GM23248 (cell line): ENCODE results near the gene SLC6A16. TPM values are rescaled to one million over a fixed set of nuclear protein-coding genes. Genes with fewer than 3 reads are reported as not detected.

Experiments
- DNase-seq: peaks from one replicate; pipeline ENCODE4 v3.0.0-alpha.2; 2015
- H2AFZ ChIP-seq: fragments of 200-600 bp; sonication (generic); 2 replicates; pipeline ENCODE4 v1.6.1; 2016; ENCODE audit warnings: antibody characterized with exemption
- H3F3A ChIP-seq: fragments of 200-600 bp; sonication (generic); 2 replicates; pipeline ENCODE4 v1.6.1; 2016; ENCODE audit warnings: mild to moderate bottlenecking, antibody characterized with exemption, mixed run types; ENCODE audit not compliant: insufficient read depth
- H3K27ac ChIP-seq: fragments of 200-600 bp; sonication (generic); 2 replicates; pipeline ENCODE4 v1.5.1; 2016; ENCODE audit warnings: mild to moderate bottlenecking
- H3K27me3 ChIP-seq: fragments of 200-600 bp; sonication (generic); replicated peaks from 2 replicates; pipeline ENCODE4 v1.6.1; 2016; ENCODE audit warnings: mild to moderate bottlenecking; ENCODE audit not compliant: insufficient read depth
- H3K36me3 ChIP-seq: fragments of 200-600 bp; sonication (generic); 2 replicates; pipeline ENCODE4 v1.6.1; 2016; ENCODE audit warnings: low read depth, mild to moderate bottlenecking
- H3K4me1 ChIP-seq: fragments of 200-600 bp; sonication (generic); 2 replicates; pipeline ENCODE4 v1.6.1; 2016; ENCODE audit warnings: mild to moderate bottlenecking; ENCODE audit not compliant: insufficient read depth
- H3K4me2 ChIP-seq: fragments of 200-600 bp; sonication (generic); one replicate; pipeline ENCODE4 v1.6.1; 2016; ENCODE audit warnings: mild to moderate bottlenecking; ENCODE audit not compliant: unreplicated experiment
- H3K4me3 ChIP-seq: fragments of 200-600 bp; sonication (generic); 2 replicates; pipeline ENCODE4 v1.5.1; 2016; ENCODE audit warnings: mild to moderate bottlenecking
- H3K79me2 ChIP-seq: fragments of 200-600 bp; sonication (generic); 2 replicates; pipeline ENCODE4 v1.6.1; 2016; ENCODE audit warnings: mild to moderate bottlenecking; ENCODE audit not compliant: insufficient read depth
- H3K9ac ChIP-seq: fragments of 200-600 bp; sonication (generic); 2 replicates; pipeline ENCODE4 v1.6.1; 2016; ENCODE audit warnings: mild to moderate bottlenecking
- H3K9me2 ChIP-seq: fragments of 200-600 bp; sonication (generic); 2 replicates; pipeline ENCODE4 v1.6.1; 2016; ENCODE audit warnings: mixed run types, mild to moderate bottlenecking, moderate library complexity; ENCODE audit not compliant: insufficient read depth
- H3K9me3 ChIP-seq: fragments of 200-600 bp; sonication (generic); one replicate; pipeline ENCODE4 v1.6.1; 2017; ENCODE audit warnings: low read depth
- H4K20me1 ChIP-seq: fragments of 200-600 bp; sonication (generic); 2 replicates; pipeline ENCODE4 v1.6.0; 2016; ENCODE audit not compliant: insufficient read depth
- EZH2 ChIP-seq: fragments of 200-600 bp; sonication (generic); IDR thresholded peaks from 2 replicates; pipeline ENCODE4 v1.6.1; 2018; ENCODE audit warnings: antibody characterized with exemption, mild to moderate bottlenecking; ENCODE audit not compliant: insufficient read depth, poor library complexity, severe bottlenecking
- EZH2phosphoT487 ChIP-seq: fragments of 200-600 bp; sonication (generic); IDR thresholded peaks from 2 replicates; pipeline ENCODE4 v1.6.1; 2018; ENCODE audit warnings: antibody characterized with exemption, moderate library complexity, mild to moderate bottlenecking, low read depth; ENCODE audit not compliant: insufficient read depth
- WGBS, 2 experiments: methylation state at CpG; one replicate each; pipeline ENCODE4 v1.1.6; 2015 to 2017; ENCODE audit warnings: low lambda C conversion rate in 2 of 2, low coverage in 1 of 2; ENCODE audit errors: missing lambda C conversion rate in 2 of 2; 5-methylcytosine and 5-hydroxymethylcytosine counted together
- in situ Hi-C: fragments of 300-500 bp; cut with MboI; formaldehyde crosslinking; loops from 2 replicates; pipeline ENCODE4 v1.15.0; 2020
- polyA plus RNA-seq: library from polyadenylated mRNA; unstranded; fragments of >200 nt; fragmentation: Nextera tagmentation; extraction: Ambion mirVana; gene quantifications from 2 replicates; pipeline ENCODE4 v1.2.1, GENCODE V29; 2016
- total RNA-seq: library from RNA; depleted of rRNA; stranded (reverse); fragments of >200 nt; shearing (Covaris generic); gene quantifications from 2 replicates; pipeline ENCODE4 v1.2.3, GENCODE V29; 2014

The SLC6A16 gene
- total and polyA plus RNA-seq, 2 experiments from 2014 or later = 0.40 TPM; not detected in 1

- in situ Hi-C loops = no loop called here
- no peak overlapping the region for H2AFZ ChIP-seq
- H4K20me1 ChIP-seq = no peaks in the 10 kb centered on the region
- no peak for DNase-seq
- no peak overlapping the region for H3K27ac ChIP-seq
- 0 out of 2 replicates have a peak, but pooled peaks cover 4% of the 10 kb centered on the region for H3K4me1 ChIP-seq
- H3K27me3 ChIP-seq = no peaks in the 10 kb centered on the region
- TF ChIP-seq EZH2 = no peak
- TF ChIP-seq EZH2phosphoT487 = no peak
- 0 out of 2 replicates have a peak, but pooled peaks cover 2% of the 10 kb centered on the region for H3F3A ChIP-seq
- no peak overlapping the region for H3K9ac ChIP-seq
- H3K9me2 ChIP-seq = no peaks in the 10 kb centered on the region
- H3K36me3 ChIP-seq = no peaks in the 10 kb centered on the region
- no peak overlapping the region for H3K4me2 ChIP-seq
- no peaks in the 10 kb centered on the region for H3K9me3 ChIP-seq
- H3K4me3 ChIP-seq = no peak overlapping the region
- no peaks in the 10 kb centered on the region for H3K79me2 ChIP-seq
Measured at GRCh38 chr19:49366110-49366509, 41.1 kb upstream of the SLC6A16 start.

GRCh38 chr19:49364083-49364737, 39.2 kb upstream of the SLC6A16 start:
- H2AFZ ChIP-seq = peak overlapping the region; percentile 78
- no peaks in the 10 kb centered on the region for H4K20me1 ChIP-seq
- no peaks in the 10 kb centered on the region for H3K36me3 ChIP-seq
- H3K79me2 ChIP-seq = no peaks in the 10 kb centered on the region
- H3K9ac ChIP-seq = no peak overlapping the region
- DNase-seq = no peak
- 0 out of 2 replicates have a peak, but pooled peaks cover 2% of the 10 kb centered on the region for H3F3A ChIP-seq
- 0 out of 2 replicates have a peak, but pooled peaks cover 4% of the 10 kb centered on the region for H3K4me1 ChIP-seq
- H3K4me2 ChIP-seq = peak overlapping the region; percentile 58
- no peaks in the 10 kb centered on the region for H3K27me3 ChIP-seq
- H3K9me2 ChIP-seq = no peaks in the 10 kb centered on the region
- H3K4me3 ChIP-seq = peak overlapping the region; percentile 58
- TF ChIP-seq EZH2phosphoT487 (no peak), EZH2 (no peak)
- in situ Hi-C loops = no loop called here
- WGBS, 2 experiments = 80 to 81% methylated on average over 17 to 25 of the region's 27 CpGs
- H3K9me3 ChIP-seq = no peaks in the 10 kb centered on the region
- peak overlapping the region; percentile 15; the same call in 1 of the 2 replicates for H3K27ac ChIP-seq

- 1 to 2% methylated on average over 46 of the region's 46 CpGs for WGBS, 2 experiments
Measured at GRCh38 chr19:49363268-49364082, 38.5 kb upstream of the SLC6A16 start, which contains the start of gene DKKL1. Gene DKKL1 (plus strand): TSS chr19:49363877. CDS start chr19:49363999, 122 bp downstream.

GRCh38 chr19:49362929-49363267, 37.9 kb upstream of the SLC6A16 start:
- Histone ChIP-seq H3K27me3 (no peaks in the 10 kb centered on the region), H3K79me2 (no peaks in the 10 kb centered on the region), H3K27ac (peak overlapping the region; percentile 54), H3K9me2 (no peaks in the 10 kb centered on the region), H3K9me3 (no peaks in the 10 kb centered on the region), H4K20me1 (no peaks in the 10 kb centered on the region), H3K4me2 (peak overlapping the region; percentile 80), H3K9ac (peak overlapping the region; percentile 86), H3F3A (0 out of 2 replicates have a peak, but pooled peaks cover 2% of the 10 kb centered on the region), H2AFZ (peak overlapping the region; percentile 90), H3K4me1 (0 out of 2 replicates have a peak, but pooled peaks cover 4% of the 10 kb centered on the region), H3K4me3 (peak overlapping the region; percentile 89), H3K36me3 (no peaks in the 10 kb centered on the region)
- no peak for TF ChIP-seq EZH2
- no peak for TF ChIP-seq EZH2phosphoT487
- 1% methylated on average over 14 of the region's 14 CpGs for WGBS, 2 experiments
- in situ Hi-C loops = no loop called here
- peak; percentile 76 for DNase-seq

More at GRCh38 chr19:49363268-49364082, 38.5 kb upstream of the SLC6A16 start, which contains the start of gene DKKL1:
- peak; percentile 97 for DNase-seq
- in situ Hi-C loops = no loop called here
- Histone ChIP-seq H3K9me3 (no peaks in the 10 kb centered on the region), H3K36me3 (no peaks in the 10 kb centered on the region), H3K79me2 (no peaks in the 10 kb centered on the region), H3K4me3 (peak within 1 kb of the TSS; percentile 89), H3F3A (0 out of 2 replicates have a peak, but pooled peaks cover 2% of the 10 kb centered on the region), H3K9me2 (no peaks in the 10 kb centered on the region), H2AFZ (peak within 1 kb of the TSS; percentile 90), H3K4me1 (0 out of 2 replicates have a peak, but pooled peaks cover 4% of the 10 kb centered on the region), H3K27me3 (no peaks in the 10 kb centered on the region), H3K27ac (peak within 1 kb of the TSS; percentile 54), H3K9ac (peak within 1 kb of the TSS; percentile 86), H4K20me1 (no peaks in the 10 kb centered on the region), H3K4me2 (peak within 1 kb of the TSS; percentile 80)
- TF ChIP-seq EZH2 = no peak
- no peak for TF ChIP-seq EZH2phosphoT487
